ENCODE results near the gene MTFR2. TPM values are rescaled to one million over a fixed set of nuclear protein-coding genes. Genes with fewer than 3 reads are reported as not detected.
A peak's percentile ranks its signal among the peaks of the same experiment; 100 is the strongest.

Gene MTFR2
- 5.2 and 5.7 TPM in 2 replicates for total RNA-seq (2014; rRNA removed; shearing (Covaris generic))

DNA sequence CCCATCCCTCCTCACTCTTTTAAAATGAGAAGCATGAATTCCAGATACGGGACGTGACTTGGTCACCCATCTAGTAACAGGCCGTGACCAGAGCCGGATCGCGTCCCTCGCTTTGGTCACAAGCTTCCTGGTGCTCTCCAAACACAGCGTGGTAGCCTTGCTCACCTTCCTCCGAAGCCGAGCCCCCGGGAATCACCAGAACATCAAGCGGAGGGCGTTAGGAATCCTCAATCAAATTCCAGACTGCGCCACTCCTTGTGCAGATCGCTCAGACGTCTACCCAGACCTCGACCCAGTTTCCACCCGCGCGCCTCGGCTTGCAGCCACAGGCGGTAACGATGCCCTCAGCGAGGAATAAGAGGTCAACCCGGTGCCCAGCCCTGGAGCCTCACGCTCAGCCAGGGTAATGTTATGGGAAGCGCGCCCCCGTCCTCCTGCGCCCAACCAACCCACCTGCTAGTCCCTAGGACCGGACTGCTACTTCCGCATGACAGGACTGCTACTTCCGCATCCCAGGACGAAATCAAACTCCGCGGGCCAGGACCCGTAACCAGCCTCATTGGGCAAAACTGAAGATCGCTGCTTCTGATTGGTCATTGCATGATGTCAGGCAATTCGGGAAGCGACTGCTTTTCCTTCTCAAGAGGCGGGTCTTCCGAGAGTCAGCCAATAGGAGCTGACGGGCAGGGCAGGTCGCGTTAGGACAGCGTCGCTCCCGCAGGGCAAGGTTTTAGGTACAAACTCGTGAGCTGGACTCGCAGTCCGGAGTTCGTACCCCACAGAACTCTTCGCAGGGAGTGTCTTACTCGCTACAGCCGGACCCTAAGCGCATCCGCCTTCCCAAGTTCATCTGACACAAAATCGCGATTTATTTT, at the start of gene MTFR2:
Gene MTFR2 (minus strand): TSS at position 501 of the 875 bp plus-strand sequence. CDS start 1,212 bp downstream, outside the sequence.
- DNase-seq (ENCODE audit: low spot score), result peak; percentile 98

GRCh38 chr6:136294621-136295020, 44.5 kb upstream of the MTFR2 start:
- DNase-seq (ENCODE audit: low spot score), result no peak

GRCh38 chr6:136290410-136291010, 40.4 kb upstream of the MTFR2 start:
- no peak for DNase-seq (ENCODE audit: low spot score)

- peak; percentile 98 for DNase-seq (ENCODE audit: low spot score)
Observed at GRCh38 chr6:136289579-136290409, 39.7 kb upstream of the MTFR2 start, which contains the start of gene BCLAF1. Gene BCLAF1 (minus strand): TSS chr6:136289846. CDS start chr6:136279866, 9,980 bp downstream.

- peak; percentile 92 for DNase-seq (ENCODE audit: low spot score)
Observed at GRCh38 chr6:136289327-136289578, 39.1 kb upstream of the MTFR2 start.

DNA sequence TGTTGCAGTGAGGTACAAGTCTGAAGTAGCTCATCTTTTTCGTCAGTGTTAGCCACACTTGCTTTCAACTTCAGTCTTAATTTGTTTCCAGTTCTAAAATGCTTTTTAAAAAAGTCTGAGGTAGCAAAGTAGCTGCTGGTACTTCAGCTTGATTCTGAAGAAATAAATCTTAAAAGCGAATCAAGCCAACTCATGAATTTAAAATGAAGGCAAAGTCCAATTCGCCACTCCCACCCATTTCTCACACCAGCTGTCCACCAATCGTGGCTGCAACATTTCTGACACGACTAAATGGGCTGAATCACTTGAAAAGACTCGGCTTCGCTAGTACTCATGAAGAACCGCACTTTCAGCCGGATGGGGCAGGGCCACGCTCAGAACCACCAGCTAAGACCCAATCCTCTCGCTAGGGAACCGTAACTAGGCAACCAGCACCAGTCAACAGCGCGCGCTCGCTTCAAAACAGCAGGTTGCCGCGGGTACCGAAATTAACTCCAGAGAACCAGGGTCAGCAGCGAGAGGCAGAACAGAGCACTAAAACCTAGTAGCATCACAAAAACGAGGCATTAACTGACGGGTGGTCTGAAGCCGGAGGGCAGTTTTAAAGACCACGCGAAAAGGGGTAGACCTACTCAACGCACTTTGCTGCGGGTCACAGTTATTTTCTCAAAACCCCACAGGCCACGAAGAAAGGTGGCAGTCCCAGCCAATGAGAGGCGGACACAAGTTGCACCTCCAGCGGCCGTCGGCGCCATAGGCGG, 38.6 kb upstream of the MTFR2 start:
- DNase-seq (ENCODE audit: low spot score), result peak; percentile 79

GRCh38 chr6:136284909-136285308, 34.8 kb upstream of the MTFR2 start:
- DNase-seq (ENCODE audit: low spot score), result no peak

GRCh38 chr6:136282906-136283305, 32.8 kb upstream of the MTFR2 start:
- no peak for DNase-seq (ENCODE audit: low spot score)

DNA sequence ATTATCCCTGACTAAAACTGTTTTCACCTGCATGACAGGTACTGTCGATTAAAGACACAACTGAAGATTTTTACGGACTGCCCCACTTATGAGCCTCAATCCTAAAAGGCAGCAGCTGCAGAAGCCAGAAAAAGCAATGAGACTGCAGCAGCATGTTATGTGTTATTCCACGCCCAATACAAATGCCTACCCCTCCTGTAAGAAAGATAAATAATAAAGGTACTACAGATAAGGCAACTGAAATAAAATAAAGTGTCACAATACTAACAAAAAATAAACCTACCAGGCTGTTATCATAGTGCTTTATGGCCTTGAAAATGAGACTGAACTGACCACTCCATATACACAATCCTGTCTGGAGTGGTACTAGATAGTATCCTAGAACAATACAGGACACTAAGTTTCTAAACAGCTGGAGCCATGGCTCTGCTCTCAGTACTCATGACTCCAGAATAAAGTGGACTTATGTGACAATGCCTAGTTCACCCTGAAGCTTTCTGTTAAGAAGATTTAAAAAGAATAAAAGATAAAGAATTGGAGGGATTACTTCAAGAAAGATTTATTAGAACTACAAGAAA, 30.0 kb upstream of the MTFR2 start:
- no peak for DNase-seq (ENCODE audit: low spot score)

- DNase-seq (ENCODE audit: low spot score), result no peak
Observed at GRCh38 chr6:136274062-136274461, 24.0 kb upstream of the MTFR2 start.

GRCh38 chr6:136265101-136265500, 15.0 kb upstream of the MTFR2 start:
- no peak for DNase-seq (ENCODE audit: low spot score)

GRCh38 chr6:136262940-136263339, 12.8 kb upstream of the MTFR2 start:
- DNase-seq (ENCODE audit: low spot score), result no peak

- no peak for DNase-seq (ENCODE audit: low spot score)
Observed at GRCh38 chr6:136254851-136255466, 4.8 kb upstream of the MTFR2 start.

DNA sequence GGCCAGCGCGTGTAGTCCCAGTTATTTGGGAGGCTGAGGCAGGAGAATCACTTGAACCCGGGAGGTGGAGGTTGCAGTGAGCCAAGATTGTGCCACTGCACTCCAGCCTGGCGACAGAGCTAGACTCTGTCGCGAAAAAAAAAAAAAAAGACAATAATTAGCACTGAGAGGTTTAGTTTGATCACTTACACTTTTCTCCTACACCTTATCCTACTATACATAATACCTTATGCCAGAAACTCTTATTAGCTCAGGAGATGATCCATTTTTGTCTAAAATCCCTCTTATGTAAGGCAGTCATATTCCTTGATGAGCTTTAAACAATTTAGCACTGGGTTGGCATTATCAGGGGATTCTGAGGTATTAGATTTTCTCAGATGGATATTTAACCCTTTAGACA, 3.6 kb upstream of the MTFR2 start:
- DNase-seq (ENCODE audit: low spot score), result no peak

- DNase-seq (ENCODE audit: low spot score), result no peak
Observed at GRCh38 chr6:136252441-136252840, 2.3 kb upstream of the MTFR2 start.

GRCh38 chr6:136251394-136251793, 1.3 kb upstream of the MTFR2 start:
- peak; percentile 17 for DNase-seq (ENCODE audit: low spot score)

- DNase-seq (ENCODE audit: low spot score), result no peak
Observed at GRCh38 chr6:136250686-136251008, 536 bp upstream of the MTFR2 start.

GRCh38 chr6:136249336-136249735, 775 bp downstream of the MTFR2 start:
- DNase-seq (ENCODE audit: low spot score), result peak; percentile 32

- no peak for DNase-seq (ENCODE audit: low spot score)
Observed at GRCh38 chr6:136244061-136244616, 6.0 kb downstream of the MTFR2 start.

All from HT-29 (cell line).